OCI-LY7 (cell line): ENCODE results near the gene PGGHG. TPM values are rescaled to one million over a fixed set of nuclear protein-coding genes. Genes with fewer than 3 reads are reported as not detected.

ENCODE experiments used
- BruUV-seq: library from RNA; stranded (reverse); fragments of 400-500 nt; replicated peaks from 2 replicates; lab custom pipeline; 2021; lab: Mats Ljungman, UMichigan
- CTCF ChIA-PET: fragments of 300-600 bp; sonication (Branson Sonifier 250); formaldehyde crosslinking; loops from one replicate; lab custom pipeline; 2022; ENCODE audit warnings: antibody characterized with exemption; ENCODE audit not compliant: unreplicated experiment; lab: Charles Lee
- POLR2A ChIA-PET: fragments of 300-600 bp; sonication (Branson Sonifier 250); formaldehyde crosslinking; loops from one replicate; lab custom pipeline; 2022; ENCODE audit warnings: antibody characterized with exemption; lab: Charles Lee
- DNase-seq: peaks from one replicate; pipeline ENCODE4 v3.0.0-alpha.2; 2015; ENCODE audit warnings: low spot score
- H2AFZ ChIP-seq: fragments of 200-600 bp; sonication (generic), shearing (Covaris generic); 2 replicates; pipeline ENCODE4 v1.6.1; 2014; ENCODE audit warnings: mild to moderate bottlenecking, antibody characterized with exemption, low read length, moderate library complexity
- H3K27ac ChIP-seq: fragments of 200-600 bp; sonication (generic); 2 replicates; pipeline ENCODE4 v1.5.1; 2014; ENCODE audit warnings: mixed run types, low read depth, mild to moderate bottlenecking, moderate library complexity, low read length, inconsistent platforms; ENCODE audit not compliant: poor library complexity, severe bottlenecking
- H3K36me3 ChIP-seq: fragments of 200-600 bp; sonication (generic); 2 replicates; pipeline ENCODE4 v1.6.1; 2014; ENCODE audit warnings: mild to moderate bottlenecking, antibody characterized with exemption, low read length, moderate library complexity, mixed read lengths; ENCODE audit not compliant: insufficient read depth
- H3K4me1 ChIP-seq: fragments of 200-600 bp; sonication (generic); 2 replicates; pipeline ENCODE4 v1.5.1; 2014; ENCODE audit warnings: mild to moderate bottlenecking, low read length; ENCODE audit not compliant: insufficient read depth, poor library complexity, severe bottlenecking
- H3K4me2 ChIP-seq: fragments of 200-600 bp; sonication (generic); 2 replicates; pipeline ENCODE4 v1.6.1; 2014; ENCODE audit warnings: mild to moderate bottlenecking, low read length
- H3K4me3 ChIP-seq: fragments of 200-600 bp; sonication (generic); 2 replicates; pipeline ENCODE4 v1.5.1; 2014; ENCODE audit warnings: mild to moderate bottlenecking, low read depth, low read length; ENCODE audit not compliant: poor library complexity, severe bottlenecking
- H3K79me2 ChIP-seq: fragments of 200-600 bp; sonication (generic); 2 replicates; pipeline ENCODE4 v1.6.1; 2016; ENCODE audit warnings: low read depth, mild to moderate bottlenecking, low read length, moderate library complexity, mixed read lengths; ENCODE audit not compliant: insufficient read depth
- H3K9me2 ChIP-seq: fragments of 200-600 bp; sonication (generic); 2 replicates; pipeline ENCODE4 v1.6.1; 2016; ENCODE audit warnings: mild to moderate bottlenecking, low read length, mixed read lengths; ENCODE audit not compliant: insufficient read depth
- H3K9me3 ChIP-seq: fragments of 200-600 bp; sonication (generic); 2 replicates; pipeline ENCODE4 v1.6.1; 2014; ENCODE audit warnings: mild to moderate bottlenecking, mixed run types, low read length, mixed read lengths
- H4K20me1 ChIP-seq: fragments of 200-600 bp; sonication (generic); 2 replicates; pipeline ENCODE4 v1.6.1; 2014; ENCODE audit warnings: mild to moderate bottlenecking, antibody characterized with exemption, low read length, moderate library complexity, mixed read lengths; ENCODE audit not compliant: insufficient read depth
- CTCF ChIP-seq: fragments of 200-600 bp; sonication (generic); conservative IDR thresholded peaks from 2 replicates; pipeline ENCODE4 v1.5.1; 2014; ENCODE audit warnings: mild to moderate bottlenecking, antibody characterized with exemption, low read length, moderate library complexity, mixed read lengths
- EZH2phosphoT487 ChIP-seq: fragments of 200-600 bp; sonication (generic); IDR thresholded peaks from 2 replicates; pipeline ENCODE4 v1.6.1; 2018; ENCODE audit warnings: low read depth, borderline replicate concordance, mild to moderate bottlenecking, mixed run types, antibody characterized with exemption, low read length, moderate library complexity, mixed read lengths
- intact Hi-C: fragments of 100-400 bp; cut with micrococcal nuclease; formaldehyde crosslinking; loops from one replicate; pipeline ENCODE4 v1.10.0; 2022; ENCODE audit not compliant: unreplicated experiment
- total RNA-seq, 2 experiments: library from RNA; depleted of rRNA in 1 of 2; stranded (reverse); fragments of >200 nt in 1 of 2; shearing (Covaris generic) in 1 of 2; gene quantifications; 2 replicates each; pipeline ENCODE4 v1.2.3, GENCODE V29; 2014 to 2022

The PGGHG gene
- total RNA-seq, 2 experiments from 2014 or later: 0.93 to 6.3 TPM

GRCh38 chr11:251550-251949 lies 37.4 kb upstream of the PGGHG start:
- intact Hi-C loops: loop anchor here (2.0 to 10.0 kb wide), 2 partner anchors 53 to 109 kb away; partner anchors contain the start of gene IFITM2
- CTCF ChIA-PET: interaction anchor here (1.1 to 1.8 kb wide), 3 partner anchors 14 to 113 kb away, joined by 3 to 5 read pairs (median 4); no protein-coding TSS in a partner anchor

GRCh38 chr11:252666-253065 lies 36.3 kb upstream of the PGGHG start:
- intact Hi-C loops: loop anchor here (10.0 kb wide), 1 partner anchor 52 kb away; the partner anchor contains the start of gene IFITM2
- no peak overlapping the region for H3K27ac ChIP-seq
- ChIA-PET POLR2A (no interaction called here), CTCF (no interaction called here)
- H3K4me2 ChIP-seq: no peak overlapping the region
- H3K36me3 ChIP-seq: peaks cover 61% of the 10 kb centered on the region
- no peak for DNase-seq
- H4K20me1 ChIP-seq: no peaks in the 10 kb centered on the region
- no peaks in the 10 kb centered on the region for H3K79me2 ChIP-seq
- H3K4me3 ChIP-seq: no peak overlapping the region
- no peak for TF ChIP-seq CTCF
- TF ChIP-seq EZH2phosphoT487: no peak
- BruUV-seq: TSS peak; percentile 75
- no peak overlapping the region for H2AFZ ChIP-seq
- no peaks in the 10 kb centered on the region for H3K9me2 ChIP-seq
- no peaks in the 10 kb centered on the region for H3K9me3 ChIP-seq
- peaks cover 11% of the 10 kb centered on the region for H3K4me1 ChIP-seq

More at GRCh38 chr11:251550-251949, 37.4 kb upstream of the PGGHG start:
- Histone ChIP-seq H2AFZ (no peak overlapping the region), H3K9me3 (no peaks in the 10 kb centered on the region), H3K27ac (no peak overlapping the region), H4K20me1 (no peaks in the 10 kb centered on the region), H3K4me1 (peaks cover under 1% of the 10 kb centered on the region), H3K79me2 (no peaks in the 10 kb centered on the region), H3K9me2 (no peaks in the 10 kb centered on the region), H3K4me3 (no peak overlapping the region), H3K36me3 (peaks cover 72% of the 10 kb centered on the region), H3K4me2 (no peak overlapping the region)
- no peak for DNase-seq
- TF ChIP-seq EZH2phosphoT487 (no peak), CTCF (no peak)
- no TSS peak for BruUV-seq
- POLR2A ChIA-PET: interaction anchor here (0.6 kb wide), 1 partner anchor 32 kb away, joined by 4 read pairs; no protein-coding TSS in a partner anchor

DNA sequence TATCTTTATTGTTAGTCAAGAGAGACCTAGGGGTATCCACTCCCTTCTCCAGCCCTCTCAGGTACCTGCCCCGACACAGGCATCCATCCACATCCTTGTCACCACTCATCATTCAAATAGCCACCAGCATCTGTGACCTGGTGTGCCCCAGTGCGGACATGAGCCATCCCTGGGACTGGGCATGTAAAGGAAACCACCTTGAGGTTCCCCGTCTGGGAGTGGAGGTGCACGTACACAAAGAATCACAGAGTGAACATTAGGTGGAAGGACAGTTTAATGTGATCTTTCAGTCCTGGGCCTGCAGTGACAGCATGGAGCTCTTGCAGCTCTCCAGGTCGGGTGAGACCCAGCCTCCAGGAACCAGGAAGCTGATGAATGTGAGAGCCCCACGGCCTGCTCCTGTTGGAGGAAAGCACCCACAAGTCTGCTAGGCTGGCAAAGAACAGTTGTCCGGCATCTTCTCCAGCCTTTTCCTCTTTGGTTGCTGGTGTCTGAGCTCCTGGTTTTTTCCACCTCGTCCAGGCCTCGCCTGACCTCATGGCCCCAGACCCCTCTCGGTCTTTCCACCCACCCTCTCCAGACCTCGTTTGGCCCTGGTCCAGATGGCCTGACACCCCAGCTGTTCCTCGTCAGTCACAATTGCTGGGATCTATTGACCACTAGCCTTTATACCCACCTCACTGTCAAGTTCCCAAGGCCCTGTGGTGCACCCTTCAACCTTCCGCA lies 35.6 kb upstream of the PGGHG start:
- Histone ChIP-seq H3K4me2 (no peak overlapping the region), H4K20me1 (no peaks in the 10 kb centered on the region), H3K9me2 (no peaks in the 10 kb centered on the region), H3K9me3 (no peaks in the 10 kb centered on the region), H2AFZ (no peak overlapping the region), H3K27ac (no peak overlapping the region), H3K79me2 (no peaks in the 10 kb centered on the region), H3K4me1 (peaks cover 18% of the 10 kb centered on the region), H3K36me3 (peaks cover 54% of the 10 kb centered on the region), H3K4me3 (no peak overlapping the region)
- TF ChIP-seq EZH2phosphoT487 (no peak), CTCF (no peak)
- intact Hi-C loops: loop anchor here (10.0 kb wide), 1 partner anchor 51 kb away; the partner anchor contains the start of gene IFITM2
- DNase-seq: no peak
- no TSS peak for BruUV-seq
- ChIA-PET CTCF (no interaction called here), POLR2A (interaction anchor here (1.0 kb wide), 1 partner anchor 110 kb away, joined by 3 read pairs; no protein-coding TSS in a partner anchor)
